NCI-H460 (cell line): Measurements from ENCODE around the gene PADI6. TPM values are rescaled to one million over a fixed set of nuclear protein-coding genes. Genes with fewer than 3 reads are reported as not detected.

Source experiments
- total RNA-seq: library from RNA; depleted of rRNA; stranded (reverse); fragments of >200 nt; shearing (Covaris generic); gene quantifications from 2 replicates; pipeline ENCODE4 v1.2.3, GENCODE V29; 2014; rRNA removed

PADI6 gene
- total RNA-seq, 1 experiment from 2014 or later: not detected

Other genes starting within 250 kb of the PADI6 start
- not detected in 2 replicates for gene PADI1, start 167.1 kb upstream of the PADI6 start, total RNA-seq
- not detected in 2 replicates for gene PADI3, start 123.1 kb upstream of the PADI6 start, total RNA-seq
- gene PADI4, start 64.0 kb upstream of the PADI6 start, total RNA-seq: not detected in 2 replicates
- gene RCC2, start 67.5 kb downstream of the PADI6 start, total RNA-seq: 72.6 and 75.0 TPM in 2 replicates
- gene ARHGEF10L, start 167.5 kb downstream of the PADI6 start, total RNA-seq: 3.3 and 3.8 TPM in 2 replicates